Measurements from ENCODE around the gene SNX9.
"Not testable (repeated sequence)": the region's sequence is repeated elsewhere in the genome, so short reads cannot be mapped to it uniquely, and the experiment has no call there.

SNX9 gene

DNA sequence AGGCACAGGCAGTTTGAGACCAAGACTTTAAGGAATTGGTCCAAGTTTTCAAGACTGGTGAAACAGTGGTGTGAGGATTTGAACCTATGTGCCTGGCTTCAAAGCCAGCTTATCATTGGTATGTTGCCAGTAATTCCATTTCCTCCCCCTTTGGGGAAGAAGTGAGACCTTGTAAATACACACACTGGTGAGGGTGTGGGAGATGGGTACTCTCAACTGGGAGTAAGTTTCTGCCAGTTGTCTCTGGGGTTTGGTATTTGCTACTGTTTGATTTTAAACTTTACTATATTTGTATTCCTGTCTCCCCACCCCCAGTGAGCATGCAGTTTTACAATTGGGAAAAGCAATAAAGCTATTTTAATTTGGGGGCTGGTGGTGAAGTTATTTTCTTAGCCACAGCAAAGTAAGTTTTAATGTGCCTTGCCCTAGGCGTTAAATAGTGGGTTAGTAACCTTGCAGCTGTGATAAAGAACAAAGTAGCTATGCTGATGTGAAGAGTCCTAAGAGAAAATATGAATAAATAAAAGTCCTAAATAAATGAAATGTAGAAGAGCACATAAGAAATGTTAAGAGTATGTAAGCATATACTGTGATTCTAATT, 31.0 kb downstream of the SNX9 start:
- Histone ChIP-seq H3K9ac (no peak overlapping the region), H3K9me3 (ENCODE audit: control insufficient read depth, low read length) (no peaks in the 10 kb centered on the region), H3K27me3 (ENCODE audit: control insufficient read depth, insufficient read depth, low read length) (no peaks in the 10 kb centered on the region), H3K36me3 (ENCODE audit: control insufficient read depth, insufficient read depth, low read length) (no peaks in the 10 kb centered on the region), H3K4me2 (ENCODE audit: low read length) (no peak overlapping the region), H3K4me1 (no peaks in the 10 kb centered on the region), H2AFZ (no peak overlapping the region), H3K4me3 (ENCODE audit: low read depth, low read length) (no peak overlapping the region), H3K79me2 (peaks cover 31% of the 10 kb centered on the region), H3K27ac (no peak overlapping the region)
- TF ChIP-seq, protein P1, sequence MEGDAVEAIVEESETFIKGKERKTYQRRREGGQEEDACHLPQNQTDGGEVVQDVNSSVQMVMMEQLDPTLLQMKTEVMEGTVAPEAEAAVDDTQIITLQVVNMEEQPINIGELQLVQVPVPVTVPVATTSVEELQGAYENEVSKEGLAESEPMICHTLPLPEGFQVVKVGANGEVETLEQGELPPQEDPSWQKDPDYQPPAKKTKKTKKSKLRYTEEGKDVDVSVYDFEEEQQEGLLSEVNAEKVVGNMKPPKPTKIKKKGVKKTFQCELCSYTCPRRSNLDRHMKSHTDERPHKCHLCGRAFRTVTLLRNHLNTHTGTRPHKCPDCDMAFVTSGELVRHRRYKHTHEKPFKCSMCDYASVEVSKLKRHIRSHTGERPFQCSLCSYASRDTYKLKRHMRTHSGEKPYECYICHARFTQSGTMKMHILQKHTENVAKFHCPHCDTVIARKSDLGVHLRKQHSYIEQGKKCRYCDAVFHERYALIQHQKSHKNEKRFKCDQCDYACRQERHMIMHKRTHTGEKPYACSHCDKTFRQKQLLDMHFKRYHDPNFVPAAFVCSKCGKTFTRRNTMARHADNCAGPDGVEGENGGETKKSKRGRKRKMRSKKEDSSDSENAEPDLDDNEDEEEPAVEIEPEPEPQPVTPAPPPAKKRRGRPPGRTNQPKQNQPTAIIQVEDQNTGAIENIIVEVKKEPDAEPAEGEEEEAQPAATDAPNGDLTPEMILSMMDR (IDR thresholded peaks at IDR 0.05): no peak

DNA sequence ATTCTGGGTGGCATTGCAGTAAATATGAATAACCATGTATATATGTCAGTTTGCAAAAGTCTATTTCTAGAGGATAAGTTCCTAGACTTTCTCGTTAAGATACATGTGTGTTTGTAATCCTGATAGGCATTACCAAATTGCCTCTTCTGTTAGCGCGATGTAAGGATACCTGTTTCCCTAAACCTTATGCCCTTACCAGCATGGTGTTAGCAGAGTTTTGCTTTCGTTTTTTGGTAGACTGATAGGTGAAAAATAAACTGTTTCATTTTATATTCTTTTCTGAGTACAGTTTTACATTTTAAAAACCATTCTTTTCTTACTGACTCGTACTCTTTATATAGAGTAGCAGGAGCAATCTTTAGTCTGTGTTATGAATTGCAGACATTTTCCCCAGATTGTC, 32.3 kb downstream of the SNX9 start:
- no peak overlapping the region for H3K9ac ChIP-seq
- TF ChIP-seq, protein P1 (IDR thresholded peaks at IDR 0.05): no peak
- H3K9me3 ChIP-seq (ENCODE audit: control insufficient read depth, low read length): no peaks in the 10 kb centered on the region
- no peak overlapping the region for H3K4me3 ChIP-seq (ENCODE audit: low read depth, low read length)
- no peaks in the 10 kb centered on the region for H3K27me3 ChIP-seq (ENCODE audit: control insufficient read depth, insufficient read depth, low read length)
- H3K27ac ChIP-seq: no peak overlapping the region
- no peak overlapping the region for H2AFZ ChIP-seq
- no peaks in the 10 kb centered on the region for H3K36me3 ChIP-seq (ENCODE audit: control insufficient read depth, insufficient read depth, low read length)
- peaks cover 2% of the 10 kb centered on the region for H3K4me1 ChIP-seq
- H3K79me2 ChIP-seq: peaks cover 30% of the 10 kb centered on the region
- no peak overlapping the region for H3K4me2 ChIP-seq (ENCODE audit: low read length)

DNA sequence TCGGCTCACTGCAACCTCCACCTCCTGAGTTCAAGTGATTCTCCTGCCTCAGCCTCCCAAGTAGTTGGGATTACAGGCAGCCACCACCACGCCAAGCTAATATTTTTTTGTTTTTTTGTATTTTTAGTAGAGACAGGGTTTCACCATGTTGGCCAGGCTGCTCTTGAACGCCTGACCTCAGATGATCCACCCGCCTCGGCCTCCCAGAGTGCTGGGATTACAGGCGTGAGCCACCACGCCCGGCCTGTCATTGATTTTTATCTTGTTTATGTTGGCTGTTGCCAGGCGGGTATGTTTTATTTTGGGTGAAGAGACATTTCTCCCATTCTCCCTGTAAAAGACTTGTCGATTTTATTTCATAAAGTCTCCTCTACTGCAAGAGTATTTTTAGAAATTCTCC, 32.8 kb downstream of the SNX9 start:
- not testable (repeated sequence) for H2AFZ ChIP-seq; H3K36me3 ChIP-seq (ENCODE audit: control insufficient read depth, insufficient read depth, low read length); H3K4me2 ChIP-seq (ENCODE audit: low read length); H3K9me3 ChIP-seq (ENCODE audit: control insufficient read depth, low read length); H3K9ac ChIP-seq; H3K27me3 ChIP-seq (ENCODE audit: control insufficient read depth, insufficient read depth, low read length); H3K4me1 ChIP-seq; H3K4me3 ChIP-seq (ENCODE audit: low read depth, low read length); H3K27ac ChIP-seq
- H3K79me2 ChIP-seq: peaks cover 30% of the 10 kb centered on the region

DNA sequence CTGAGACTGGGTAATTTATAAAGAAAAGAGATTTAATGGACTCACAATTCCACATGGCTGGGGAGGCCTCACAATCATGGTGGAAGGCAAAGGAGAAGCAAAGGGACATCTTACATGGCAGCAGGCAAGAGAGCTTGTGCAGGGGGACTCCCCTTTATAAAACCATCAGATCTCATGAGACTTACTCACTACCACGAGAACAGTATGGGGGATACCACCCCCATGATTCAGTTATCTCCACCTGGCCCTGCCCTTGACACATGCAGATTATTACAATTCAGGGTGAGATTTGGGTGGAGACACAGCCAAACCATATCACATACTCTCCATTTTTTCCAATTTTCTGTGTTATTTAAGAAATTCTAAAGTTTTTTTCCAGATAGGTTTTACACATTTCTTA, 35.6 kb downstream of the SNX9 start:
- not testable (repeated sequence) for H3K36me3 ChIP-seq (ENCODE audit: control insufficient read depth, insufficient read depth, low read length); H3K4me3 ChIP-seq (ENCODE audit: low read depth, low read length); H3K27ac ChIP-seq; H3K4me1 ChIP-seq; H3K9me3 ChIP-seq (ENCODE audit: control insufficient read depth, low read length); H3K4me2 ChIP-seq (ENCODE audit: low read length); H2AFZ ChIP-seq; H3K9ac ChIP-seq; H3K27me3 ChIP-seq (ENCODE audit: control insufficient read depth, insufficient read depth, low read length)
- H3K79me2 ChIP-seq: peaks cover 22% of the 10 kb centered on the region

DNA sequence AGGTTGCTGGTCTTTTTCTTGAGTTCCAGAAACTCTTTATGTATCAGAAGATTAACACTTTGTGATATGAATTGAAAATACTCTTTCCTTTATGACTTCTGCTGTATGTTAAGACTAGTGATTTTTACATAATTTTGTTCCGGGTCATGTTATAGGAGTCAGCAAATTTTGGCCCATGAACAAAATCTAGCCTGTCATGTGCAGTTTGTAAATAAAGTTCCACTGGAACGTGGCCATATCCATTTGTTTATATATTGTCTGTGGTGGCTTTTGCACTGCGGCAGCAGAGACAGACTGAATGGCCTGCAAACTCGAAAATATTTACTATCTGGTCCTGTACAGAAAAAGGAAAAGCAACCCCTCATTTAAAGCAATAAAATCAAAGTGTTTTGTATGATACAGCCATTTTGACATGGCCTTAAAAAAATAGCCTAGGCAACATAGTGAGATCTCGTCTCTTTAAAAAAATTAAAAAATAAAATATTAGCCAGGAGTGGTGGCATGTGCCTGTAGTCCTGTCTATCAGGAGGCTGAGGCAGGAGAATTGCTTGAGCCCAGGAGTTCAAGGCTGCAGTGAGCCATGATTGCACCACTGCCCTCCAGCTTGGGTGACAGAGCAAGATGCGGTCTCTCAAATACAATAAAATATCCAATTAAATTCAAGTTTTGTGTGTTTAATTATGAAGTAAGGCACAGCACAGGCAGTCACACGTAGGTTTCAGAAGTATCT, 36.9 kb downstream of the SNX9 start:
- no peak overlapping the region for H3K4me2 ChIP-seq (ENCODE audit: low read length)

More for the DNA sequence above, 36.9 kb downstream of the SNX9 start:
- Histone ChIP-seq H3K4me3 (ENCODE audit: low read depth, low read length) (no peak overlapping the region), H3K36me3 (ENCODE audit: control insufficient read depth, insufficient read depth, low read length) (no peaks in the 10 kb centered on the region), H3K4me1 (peaks cover 9% of the 10 kb centered on the region), H3K79me2 (peaks cover 28% of the 10 kb centered on the region), H3K9me3 (ENCODE audit: control insufficient read depth, low read length) (no peaks in the 10 kb centered on the region), H3K9ac (no peak overlapping the region), H2AFZ (no peak overlapping the region), H3K27ac (no peak overlapping the region), H3K27me3 (ENCODE audit: control insufficient read depth, insufficient read depth, low read length) (no peaks in the 10 kb centered on the region)
- TF ChIP-seq, protein P1 (IDR thresholded peaks at IDR 0.05): no peak
